CD4-positive, alpha-beta T cell treated with Interleukin-10 for 1 hour (primary cell): Measurements from ENCODE around the gene DNAJB9.

Experiments
- DNase-seq: peaks from one replicate; pipeline ENCODE4 v3.0.0-alpha.2; 2020

Gene DNAJB9

DNA sequence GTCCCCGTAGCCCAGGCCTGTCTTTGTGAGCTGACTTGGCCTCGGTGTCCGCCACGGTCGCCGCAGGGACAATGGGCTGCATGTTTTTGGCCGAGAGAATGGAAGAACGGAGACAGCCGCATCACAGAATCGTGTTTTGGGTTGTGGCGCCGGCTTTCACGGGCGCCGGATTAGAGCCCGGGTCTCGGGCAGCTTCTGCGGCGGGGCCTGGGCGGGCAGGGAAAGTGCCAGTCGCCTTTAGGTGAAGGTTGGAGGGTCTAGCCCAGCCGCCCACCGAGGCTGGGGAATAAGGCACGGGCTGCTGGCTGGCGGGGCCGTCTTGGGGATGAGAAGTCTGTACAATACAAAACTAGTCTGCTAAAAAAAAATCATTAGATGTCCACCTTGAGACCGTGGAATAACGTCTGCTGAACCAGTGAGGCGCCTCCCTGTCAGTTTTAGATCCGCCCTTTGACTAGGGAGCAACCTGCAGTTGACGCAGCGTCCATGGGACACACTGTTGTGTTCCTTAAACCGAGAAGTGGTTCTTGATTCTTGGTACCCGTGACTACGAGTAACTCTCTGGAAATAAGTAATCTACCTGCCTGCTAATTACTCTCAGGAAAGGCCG, 577 bp downstream of the DNAJB9 start:
- DNase-seq, result peak; percentile 60

GRCh38 chr7:108572480-108572879, 2.8 kb downstream of the DNAJB9 start:
- no peak for DNase-seq

DNA sequence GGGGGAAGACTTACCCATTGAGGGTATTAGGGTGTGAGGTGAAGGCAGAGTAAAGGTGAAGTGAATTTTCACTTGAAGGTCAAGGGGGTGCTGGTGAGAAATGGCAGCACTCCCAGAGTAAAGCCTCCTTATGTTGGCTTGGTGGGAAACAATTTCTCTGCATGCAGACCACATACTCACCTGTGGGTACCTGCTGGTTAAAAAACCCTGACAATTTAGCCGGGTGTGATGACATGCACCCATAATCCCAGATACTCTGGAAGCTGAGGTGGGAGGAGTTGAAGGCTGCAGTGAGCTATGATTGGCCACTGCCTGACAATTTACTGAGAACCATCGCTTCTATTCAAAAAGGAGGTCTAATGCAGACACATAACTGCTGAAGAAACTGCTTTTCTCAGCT, 5.5 kb downstream of the DNAJB9 start:
- no peak for DNase-seq

DNA sequence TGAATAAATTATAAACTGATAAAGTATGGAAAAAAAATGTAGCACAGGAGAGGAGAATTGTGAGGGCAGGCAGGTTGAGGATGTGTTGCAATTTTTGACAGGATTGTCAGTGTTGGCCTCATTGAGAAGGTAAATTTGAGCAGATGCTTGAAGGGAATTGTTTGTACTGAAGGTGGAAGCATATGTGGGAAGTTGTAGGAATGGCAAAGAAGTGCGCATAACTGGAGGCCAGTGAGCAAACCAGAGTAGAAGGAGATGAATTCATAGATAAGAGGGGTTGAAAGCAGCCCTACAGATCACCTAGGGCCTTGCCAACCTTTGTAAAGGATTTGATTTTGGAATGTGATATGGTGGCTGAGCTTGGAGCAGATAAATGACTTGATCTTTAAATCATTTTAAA, 6.4 kb downstream of the DNAJB9 start:
- no peak for DNase-seq

- no peak for DNase-seq
Observed at GRCh38 chr7:108578937-108579336, 9.3 kb downstream of the DNAJB9 start.

GRCh38 chr7:108580298-108580697, 10.6 kb downstream of the DNAJB9 start:
- DNase-seq, result no peak

DNA sequence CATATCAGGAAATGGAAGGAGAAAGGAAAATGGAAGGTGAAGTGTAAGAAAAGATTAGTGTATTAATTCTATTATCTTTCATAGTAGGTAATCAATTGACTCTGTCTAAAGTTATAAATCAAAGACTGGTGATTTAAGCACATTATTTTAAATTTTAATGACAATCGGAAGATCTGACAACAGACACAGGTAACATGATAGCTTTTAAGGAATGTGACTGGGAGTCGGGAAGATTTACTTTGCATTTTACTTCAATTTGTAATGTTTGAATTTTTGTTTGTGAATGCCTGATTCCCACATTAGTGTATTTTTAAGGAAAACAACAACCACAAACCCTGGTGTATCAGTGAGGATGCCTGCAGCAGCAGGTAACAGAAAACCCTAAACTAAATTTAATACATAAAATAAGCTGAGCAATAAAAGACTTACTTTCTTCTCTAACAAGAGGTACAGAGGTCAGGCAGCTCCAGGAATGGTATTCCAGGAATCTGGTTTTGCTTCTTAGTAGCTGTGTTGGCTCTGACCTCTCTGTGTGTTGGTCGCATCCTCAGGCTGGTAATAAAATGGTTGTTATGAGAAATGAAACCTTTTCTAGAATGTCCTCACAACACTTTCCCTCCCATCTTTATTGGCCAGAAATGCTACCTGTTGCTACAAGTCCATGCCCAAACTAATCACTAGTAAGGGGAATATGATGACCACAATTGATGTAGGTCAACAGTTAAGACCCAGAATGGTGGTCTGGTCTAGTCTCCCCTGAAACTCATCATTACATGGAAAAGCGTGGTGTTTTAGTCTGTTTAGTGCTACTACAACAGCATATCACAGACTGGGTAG, 12.2 kb downstream of the DNAJB9 start:
- DNase-seq, result no peak

DNA sequence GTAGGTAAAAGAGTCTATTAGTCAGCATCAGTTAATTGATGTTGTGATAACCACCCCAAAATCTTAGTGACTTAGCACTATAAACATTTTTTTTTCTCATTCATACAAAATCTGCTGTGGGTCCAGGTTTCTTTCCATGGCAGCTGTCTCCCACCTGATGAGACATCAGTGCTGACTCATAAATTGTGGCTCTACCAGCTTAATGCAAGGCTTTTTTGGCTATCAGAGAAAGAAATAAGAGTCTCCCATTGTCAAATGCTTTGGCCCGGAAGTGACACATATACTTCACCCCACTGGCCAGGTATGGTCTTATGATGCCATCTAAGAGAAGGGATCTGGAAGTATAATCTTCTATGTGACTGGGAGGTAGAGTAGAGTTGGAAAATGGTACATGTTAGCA, 14.5 kb downstream of the DNAJB9 start:
- DNase-seq, result no peak

- DNase-seq, result no peak
Observed at GRCh38 chr7:108585843-108586242, 16.2 kb downstream of the DNAJB9 start.

DNA sequence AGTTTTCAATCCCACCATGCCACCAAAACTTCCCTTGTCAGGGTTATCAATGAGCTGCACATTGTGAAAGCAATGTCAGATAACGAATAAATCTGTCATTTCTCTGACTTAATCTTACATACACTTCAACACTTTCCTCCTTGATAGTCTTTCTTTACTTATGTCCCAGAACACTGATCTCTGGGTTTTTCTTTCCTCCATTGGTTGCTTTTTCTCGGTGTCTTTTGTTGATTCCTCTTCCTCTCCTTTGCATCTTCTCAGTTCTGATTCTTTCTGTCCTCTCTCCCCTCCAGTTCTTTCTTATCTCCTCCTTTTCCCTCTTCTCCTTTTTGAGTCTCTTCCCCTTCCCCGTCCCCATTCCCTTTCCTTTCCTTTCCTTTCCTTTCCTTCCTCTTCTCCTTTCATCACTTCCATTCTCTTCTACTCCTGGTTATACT, 16.6 kb downstream of the DNAJB9 start:
- no peak for DNase-seq

DNA sequence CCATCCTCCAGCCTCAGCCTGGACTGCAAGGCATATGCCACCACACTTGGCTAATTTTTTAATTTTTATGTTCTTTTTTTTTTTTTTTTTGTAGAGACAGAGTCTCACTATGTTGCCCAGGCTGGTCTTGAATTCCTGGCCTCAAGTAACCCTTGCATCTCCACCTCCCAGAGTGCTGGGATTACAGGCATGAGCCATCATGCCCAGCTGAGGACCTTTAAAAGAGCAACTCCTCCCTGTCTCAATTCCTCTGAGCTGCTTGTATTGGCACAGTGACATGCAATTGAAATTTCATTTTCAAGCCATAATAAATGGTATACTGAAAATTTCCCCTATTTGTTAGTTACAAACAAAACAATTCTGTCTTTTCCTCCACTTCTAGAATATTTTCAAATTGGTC, 19.5 kb downstream of the DNAJB9 start:
- DNase-seq, result no peak

GRCh38 chr7:108589874-108590273, 20.2 kb downstream of the DNAJB9 start:
- no peak for DNase-seq

GRCh38 chr7:108590606-108591005, 20.9 kb downstream of the DNAJB9 start:
- DNase-seq, result no peak

- DNase-seq, result no peak
Observed at GRCh38 chr7:108592646-108593201, 23.1 kb downstream of the DNAJB9 start.

GRCh38 chr7:108596560-108596959, 26.9 kb downstream of the DNAJB9 start:
- DNase-seq, result no peak

DNA sequence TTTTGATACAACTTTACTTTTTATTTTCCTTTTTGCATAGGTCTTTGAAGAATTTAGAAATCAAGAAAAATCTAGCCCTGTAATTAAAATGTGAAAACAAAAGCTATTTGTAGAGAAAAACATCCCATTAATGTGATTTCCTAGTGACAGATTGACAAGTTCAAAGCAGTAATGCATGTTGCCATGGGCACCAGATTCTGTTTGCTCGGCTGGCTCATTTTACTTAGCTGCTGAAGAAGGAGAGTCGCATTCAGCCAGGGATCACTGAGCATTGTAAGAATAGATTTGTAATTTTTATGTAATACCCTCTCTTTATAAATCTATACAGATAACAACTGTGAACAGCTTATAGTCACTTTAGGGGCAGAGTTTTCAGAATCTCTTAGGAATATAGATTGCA, 28.5 kb downstream of the DNAJB9 start:
- no peak for DNase-seq

- no peak for DNase-seq
Observed at GRCh38 chr7:108598914-108599580, 29.4 kb downstream of the DNAJB9 start.

DNA sequence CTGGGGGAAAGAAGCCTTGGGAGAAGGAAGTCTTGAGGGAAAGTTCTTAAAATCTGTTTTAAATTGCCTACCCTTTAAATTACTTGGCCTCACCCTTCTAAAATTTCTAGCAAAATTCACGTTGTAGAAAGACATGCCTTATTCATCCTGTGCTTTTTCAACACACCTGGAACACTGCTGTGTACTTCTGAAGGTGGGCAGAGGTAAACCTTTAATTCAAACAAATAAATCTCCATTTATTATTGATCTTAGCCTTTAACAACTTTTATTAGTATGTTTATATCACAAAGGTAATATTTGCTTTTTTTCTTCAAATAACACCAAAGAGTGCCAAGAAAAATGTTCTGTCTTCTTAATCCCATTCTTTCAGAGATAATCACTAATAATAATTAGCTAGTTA, 30.7 kb downstream of the DNAJB9 start:
- no peak for DNase-seq

- DNase-seq, result no peak
Observed at GRCh38 chr7:108603656-108604306, 34.1 kb downstream of the DNAJB9 start.

GRCh38 chr7:108604307-108605077, 34.8 kb downstream of the DNAJB9 start:
- DNase-seq, result no peak

- DNase-seq, result no peak
Observed at GRCh38 chr7:108605559-108606201, 36.0 kb downstream of the DNAJB9 start.

GRCh38 chr7:108609643-108610042, 40.0 kb downstream of the DNAJB9 start:
- DNase-seq, result no peak
